OCI-LY1 (cell line): ENCODE measurements around the gene MYO18A.

Experiments used
- H2AFZ ChIP-seq: fragments of 200-600 bp; sonication (generic), shearing (Covaris generic); 2 replicates; pipeline ENCODE4 v1.6.0; 2014; ENCODE audit warnings: antibody characterized with exemption, mild to moderate bottlenecking, low read length
- H3F3A ChIP-seq: fragments of 200-600 bp; sonication (generic), shearing (Covaris generic); 2 replicates; pipeline ENCODE4 v1.6.0; 2014; ENCODE audit warnings: mild to moderate bottlenecking, antibody characterized with exemption, low read length, moderate library complexity; ENCODE audit not compliant: insufficient read depth
- H3K27ac ChIP-seq: fragments of 200-600 bp; sonication (generic); 2 replicates; pipeline ENCODE4 v1.5.1; 2014; ENCODE audit warnings: low read length, mixed run types, mild to moderate bottlenecking, low read depth; ENCODE audit not compliant: poor library complexity, severe bottlenecking
- H3K27me3 ChIP-seq: fragments of 200-600 bp; sonication (generic); 2 replicates; pipeline ENCODE4 v1.6.0; 2014; ENCODE audit warnings: antibody characterized with exemption, mild to moderate bottlenecking, low read length, moderate library complexity; ENCODE audit not compliant: insufficient read depth
- H3K36me3 ChIP-seq: fragments of 200-600 bp; sonication (generic); 2 replicates; pipeline ENCODE4 v1.6.1; 2014; ENCODE audit warnings: mild to moderate bottlenecking, antibody characterized with exemption, low read length, moderate library complexity, mixed read lengths; ENCODE audit not compliant: insufficient read depth
- H3K4me1 ChIP-seq: fragments of 200-600 bp; sonication (generic); 2 replicates; pipeline ENCODE4 v1.5.1; 2014; ENCODE audit warnings: mild to moderate bottlenecking, low read length, moderate library complexity; ENCODE audit not compliant: insufficient read depth, severe bottlenecking
- H3K4me2 ChIP-seq: fragments of 200-600 bp; sonication (generic), shearing (Covaris generic); 2 replicates; pipeline ENCODE4 v1.6.1; 2014; ENCODE audit warnings: low read length
- H3K4me3 ChIP-seq: fragments of 200-600 bp; sonication (generic); 2 replicates; pipeline ENCODE4 v1.5.1; 2014; ENCODE audit warnings: low read length, low read depth, mild to moderate bottlenecking, mixed read lengths; ENCODE audit not compliant: poor library complexity, severe bottlenecking
- H3K79me2 ChIP-seq: fragments of 200-600 bp; shearing (Covaris generic); 2 replicates; pipeline ENCODE4 v1.6.1; 2016; ENCODE audit warnings: mixed run types, low read length, mixed read lengths; ENCODE audit not compliant: insufficient read depth
- H3K9ac ChIP-seq: fragments of 200-600 bp; sonication (generic), shearing (Covaris generic); 2 replicates; pipeline ENCODE4 v1.6.1; 2014; ENCODE audit warnings: mild to moderate bottlenecking, low read length, mixed read lengths
- H3K9me2 ChIP-seq: fragments of 200-600 bp; sonication (generic), shearing (Covaris generic); 2 replicates; pipeline ENCODE4 v1.6.1; 2014; ENCODE audit warnings: low read depth, mild to moderate bottlenecking, low read length, mixed read lengths
- H3K9me3 ChIP-seq: fragments of 200-600 bp; shearing (Covaris generic); 2 replicates; pipeline ENCODE4 v1.6.1; 2014; ENCODE audit warnings: low read length, mixed read lengths
- H4K20me1 ChIP-seq: fragments of 200-600 bp; sonication (generic), shearing (Covaris generic); 2 replicates; pipeline ENCODE4 v1.6.0; 2016; ENCODE audit warnings: mild to moderate bottlenecking, low read length; ENCODE audit not compliant: insufficient read depth
- EZH2 ChIP-seq: fragments of 200-600 bp; sonication (generic), shearing (Covaris generic); IDR thresholded peaks from 2 replicates; pipeline ENCODE4 v1.8.0; 2017; ENCODE audit warnings: borderline replicate concordance, mixed run types, mild to moderate bottlenecking, antibody characterized with exemption, low read length, moderate library complexity, mixed read lengths
- TF ChIP-seq, protein P1 (sequence below): fragments of 200-600 bp; sonication (generic), shearing (Covaris generic); IDR thresholded peaks from 2 replicates; pipeline ENCODE4 v1.5.1; 2017; ENCODE audit warnings: mild to moderate bottlenecking, antibody characterized with exemption, low read length, moderate library complexity, mixed read lengths

Gene MYO18A

GRCh38 chr17:29061036-29061435, 119.2 kb downstream of the MYO18A start:
- H3K79me2 ChIP-seq: no peaks in the 10 kb centered on the region
- H3K27ac ChIP-seq: no peak overlapping the region
- H3K36me3 ChIP-seq: no peaks in the 10 kb centered on the region
- H2AFZ ChIP-seq: no peak overlapping the region
- H3F3A ChIP-seq: no peaks in the 10 kb centered on the region
- TF ChIP-seq EZH2: no peak
- TF ChIP-seq, protein P1, sequence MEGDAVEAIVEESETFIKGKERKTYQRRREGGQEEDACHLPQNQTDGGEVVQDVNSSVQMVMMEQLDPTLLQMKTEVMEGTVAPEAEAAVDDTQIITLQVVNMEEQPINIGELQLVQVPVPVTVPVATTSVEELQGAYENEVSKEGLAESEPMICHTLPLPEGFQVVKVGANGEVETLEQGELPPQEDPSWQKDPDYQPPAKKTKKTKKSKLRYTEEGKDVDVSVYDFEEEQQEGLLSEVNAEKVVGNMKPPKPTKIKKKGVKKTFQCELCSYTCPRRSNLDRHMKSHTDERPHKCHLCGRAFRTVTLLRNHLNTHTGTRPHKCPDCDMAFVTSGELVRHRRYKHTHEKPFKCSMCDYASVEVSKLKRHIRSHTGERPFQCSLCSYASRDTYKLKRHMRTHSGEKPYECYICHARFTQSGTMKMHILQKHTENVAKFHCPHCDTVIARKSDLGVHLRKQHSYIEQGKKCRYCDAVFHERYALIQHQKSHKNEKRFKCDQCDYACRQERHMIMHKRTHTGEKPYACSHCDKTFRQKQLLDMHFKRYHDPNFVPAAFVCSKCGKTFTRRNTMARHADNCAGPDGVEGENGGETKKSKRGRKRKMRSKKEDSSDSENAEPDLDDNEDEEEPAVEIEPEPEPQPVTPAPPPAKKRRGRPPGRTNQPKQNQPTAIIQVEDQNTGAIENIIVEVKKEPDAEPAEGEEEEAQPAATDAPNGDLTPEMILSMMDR: no peak
- H3K4me2 ChIP-seq: no peak overlapping the region
- peaks cover 5% of the 10 kb centered on the region for H3K27me3 ChIP-seq
- no peak overlapping the region for H3K9ac ChIP-seq
- no peaks in the 10 kb centered on the region for H4K20me1 ChIP-seq
- H3K9me2 ChIP-seq: no peaks in the 10 kb centered on the region
- no peak overlapping the region for H3K4me3 ChIP-seq
- H3K4me1 ChIP-seq: no peaks in the 10 kb centered on the region
- H3K9me3 ChIP-seq: no peaks in the 10 kb centered on the region

- Histone ChIP-seq H3K27ac (no peak overlapping the region), H3F3A (no peaks in the 10 kb centered on the region), H3K4me2 (no peak overlapping the region), H3K27me3 (peaks cover 5% of the 10 kb centered on the region), H4K20me1 (no peaks in the 10 kb centered on the region), H3K36me3 (no peaks in the 10 kb centered on the region), H3K9me3 (no peaks in the 10 kb centered on the region), H3K9me2 (no peaks in the 10 kb centered on the region), H3K4me3 (no peak overlapping the region), H2AFZ (no peak overlapping the region), H3K79me2 (no peaks in the 10 kb centered on the region), H3K4me1 (no peaks in the 10 kb centered on the region), H3K9ac (no peak overlapping the region)
- TF ChIP-seq EZH2: no peak
- TF ChIP-seq, protein P1: no peak
Measured at GRCh38 chr17:29060475-29060874, 119.7 kb downstream of the MYO18A start.

DNA sequence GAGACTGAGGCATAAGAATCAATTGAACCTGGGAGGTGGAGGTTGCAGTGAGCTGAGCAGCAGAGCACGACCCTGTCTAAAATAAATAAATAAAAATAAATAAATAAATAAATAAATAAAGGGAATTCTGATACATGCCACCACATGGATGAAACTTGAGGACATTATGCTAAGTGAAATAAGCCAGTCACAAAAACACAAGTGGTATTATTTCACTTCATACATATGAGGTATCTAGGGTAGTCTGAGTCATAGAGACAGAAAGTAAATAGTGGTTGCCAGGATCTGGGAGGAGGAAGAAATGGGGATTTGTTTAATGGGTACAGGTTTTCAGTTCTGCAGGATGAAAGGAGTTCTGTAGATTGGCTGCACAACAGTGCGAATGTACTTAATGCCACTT, 120.9 kb downstream of the MYO18A start:
- no peaks in the 10 kb centered on the region for H3K9me3 ChIP-seq
- no peak overlapping the region for H3K4me2 ChIP-seq
- no peaks in the 10 kb centered on the region for H3F3A ChIP-seq
- no peak overlapping the region for H3K9ac ChIP-seq
- H4K20me1 ChIP-seq: no peaks in the 10 kb centered on the region
- H2AFZ ChIP-seq: no peak overlapping the region
- H3K27ac ChIP-seq: no peak overlapping the region
- H3K4me3 ChIP-seq: no peak overlapping the region
- H3K4me1 ChIP-seq: no peaks in the 10 kb centered on the region
- H3K9me2 ChIP-seq: no peaks in the 10 kb centered on the region
- no peaks in the 10 kb centered on the region for H3K79me2 ChIP-seq
- no peaks in the 10 kb centered on the region for H3K36me3 ChIP-seq
- TF ChIP-seq, protein P1: no peak
- TF ChIP-seq EZH2: no peak
- peaks cover 8% of the 10 kb centered on the region for H3K27me3 ChIP-seq
